T-helper 2 cell treated with Interferon-gamma antibody and Interleukin-4, amounts not matched to agents 5 μg/mL and 100 μg/mL, for 36 hours (primary cell): Measurements from ENCODE around the gene ERVW-1.

Experiments
- DNase-seq: peaks from one replicate; pipeline ENCODE4 v3.0.0; 2021; ENCODE audit warnings: low spot score
- H3K27ac Mint-ChIP-seq: one replicate; pipeline ENCODE4 v1.8.0; 2021; ENCODE audit warnings: mild to moderate bottlenecking, mixed read lengths
- H3K27me3 Mint-ChIP-seq: one replicate; pipeline ENCODE4 v1.8.0; 2021; ENCODE audit warnings: low read depth, mixed read lengths
- H3K36me3 Mint-ChIP-seq: one replicate; pipeline ENCODE4 v1.8.0; 2021; ENCODE audit warnings: low read depth, mixed read lengths
- H3K4me1 Mint-ChIP-seq: one replicate; pipeline ENCODE4 v1.8.0; 2021; ENCODE audit warnings: low read depth, mixed read lengths
- H3K4me3 Mint-ChIP-seq: one replicate; pipeline ENCODE4 v1.8.0; 2022; ENCODE audit warnings: mild to moderate bottlenecking, moderate library complexity, mixed read lengths
- H3K9me3 Mint-ChIP-seq: one replicate; pipeline ENCODE4 v1.8.0; 2021; ENCODE audit warnings: mixed read lengths

The ERVW-1 gene

GRCh38 chr7:92427193-92427592, 50.6 kb downstream of the ERVW-1 start:
- Mint-ChIP-seq H3K4me1 (peaks cover 17% of the 10 kb centered on the region), H3K9me3 (no peaks in the 10 kb centered on the region), H3K36me3 (no peaks in the 10 kb centered on the region), H3K4me3 (no peak overlapping the region), H3K27me3 (peaks cover 4% of the 10 kb centered on the region), H3K27ac (no peak overlapping the region)
- no peak for DNase-seq

- peaks cover 4% of the 10 kb centered on the region for H3K27me3 Mint-ChIP-seq
- no peak for DNase-seq
- H3K4me3 Mint-ChIP-seq: peak overlapping the region; percentile 49
- no peak overlapping the region for H3K27ac Mint-ChIP-seq
- no peaks in the 10 kb centered on the region for H3K9me3 Mint-ChIP-seq
- H3K4me1 Mint-ChIP-seq: peaks cover 17% of the 10 kb centered on the region
- H3K36me3 Mint-ChIP-seq: no peaks in the 10 kb centered on the region
These were observed 52.3 kb downstream of the ERVW-1 start for GRCh38 chr7:92425311-92425947.

GRCh38 chr7:92423710-92424131, 54.0 kb downstream of the ERVW-1 start:
- H3K4me3 Mint-ChIP-seq: peak overlapping the region; percentile 43
- peaks cover 2% of the 10 kb centered on the region for H3K27me3 Mint-ChIP-seq
- H3K9me3 Mint-ChIP-seq: no peaks in the 10 kb centered on the region
- no peak for DNase-seq
- peaks cover 12% of the 10 kb centered on the region for H3K4me1 Mint-ChIP-seq
- H3K27ac Mint-ChIP-seq: no peak overlapping the region
- H3K36me3 Mint-ChIP-seq: no peaks in the 10 kb centered on the region

GRCh38 chr7:92422926-92423325, 54.8 kb downstream of the ERVW-1 start:
- H3K27ac Mint-ChIP-seq: no peak overlapping the region
- DNase-seq: no peak
- no peaks in the 10 kb centered on the region for H3K9me3 Mint-ChIP-seq
- no peak overlapping the region for H3K4me3 Mint-ChIP-seq
- H3K36me3 Mint-ChIP-seq: no peaks in the 10 kb centered on the region
- H3K27me3 Mint-ChIP-seq: peaks cover 2% of the 10 kb centered on the region
- H3K4me1 Mint-ChIP-seq: peaks cover 12% of the 10 kb centered on the region

- no peak for DNase-seq
- Mint-ChIP-seq H3K36me3 (no peaks in the 10 kb centered on the region), H3K27me3 (no peaks in the 10 kb centered on the region), H3K9me3 (no peaks in the 10 kb centered on the region), H3K4me3 (no peak overlapping the region), H3K4me1 (peaks cover 12% of the 10 kb centered on the region), H3K27ac (no peak overlapping the region)
These were observed 55.9 kb downstream of the ERVW-1 start for GRCh38 chr7:92421676-92422435.
